ENCODE data around the gene FAM234B.

Gene FAM234B

DNA sequence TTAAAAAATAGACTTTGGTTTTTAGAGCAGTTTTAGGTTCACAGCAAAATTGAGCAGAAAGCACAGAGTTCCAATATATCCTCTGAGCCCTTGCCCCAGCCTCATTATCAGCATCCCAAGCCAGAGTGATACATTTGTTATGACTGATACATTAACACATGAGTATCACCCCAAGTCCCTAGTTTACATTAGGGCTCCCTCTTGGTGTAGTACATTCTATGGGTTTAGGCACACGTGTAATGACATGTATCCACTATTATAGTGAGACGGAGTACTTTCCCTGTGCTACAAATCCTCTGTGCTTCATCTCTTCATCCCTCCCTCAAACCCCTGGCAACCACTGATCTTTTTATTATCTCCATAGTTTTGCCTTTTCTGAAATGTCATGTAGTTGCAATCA is 81.8 kb downstream of the FAM234B start:
- H3K27me3 Mint-ChIP-seq = no peaks in the 10 kb centered on the region
- ATAC-seq = no peak
- no peak overlapping the region for H3K27ac Mint-ChIP-seq

GRCh38 chr12:13126494-13126893 is 82.3 kb downstream of the FAM234B start:
- Mint-ChIP-seq H3K4me3 (no peak overlapping the region), H3K36me3 (no peaks in the 10 kb centered on the region), H3K27me3 (no peaks in the 10 kb centered on the region), H3K27ac (no peak overlapping the region), H3K4me1 (no peaks in the 10 kb centered on the region), H3K9me3 (no peaks in the 10 kb centered on the region)
- ATAC-seq = no peak

More for the DNA sequence above, 81.8 kb downstream of the FAM234B start:
- H3K36me3 Mint-ChIP-seq = no peaks in the 10 kb centered on the region
- H3K4me3 Mint-ChIP-seq = no peak overlapping the region
- H3K4me1 Mint-ChIP-seq = no peaks in the 10 kb centered on the region
- no peaks in the 10 kb centered on the region for H3K9me3 Mint-ChIP-seq

GRCh38 chr12:13127444-13127843 is 83.3 kb downstream of the FAM234B start:
- peaks cover 8% of the 10 kb centered on the region for H3K27me3 Mint-ChIP-seq

GRCh38 chr12:13128291-13128965 is 84.2 kb downstream of the FAM234B start:
- peaks cover 10% of the 10 kb centered on the region for H3K27me3 Mint-ChIP-seq
- ATAC-seq = no peak
- no peaks in the 10 kb centered on the region for H3K4me1 Mint-ChIP-seq
- H3K4me3 Mint-ChIP-seq = no peak overlapping the region
- H3K9me3 Mint-ChIP-seq = no peaks in the 10 kb centered on the region
- H3K36me3 Mint-ChIP-seq = no peaks in the 10 kb centered on the region
- H3K27ac Mint-ChIP-seq = no peak overlapping the region

More at GRCh38 chr12:13127444-13127843, 83.3 kb downstream of the FAM234B start:
- H3K27ac Mint-ChIP-seq = no peak overlapping the region
- ATAC-seq = no peak
- no peaks in the 10 kb centered on the region for H3K4me1 Mint-ChIP-seq
- H3K4me3 Mint-ChIP-seq = no peak overlapping the region
- no peaks in the 10 kb centered on the region for H3K9me3 Mint-ChIP-seq
- H3K36me3 Mint-ChIP-seq = no peaks in the 10 kb centered on the region

- ATAC-seq = no peak
- no peaks in the 10 kb centered on the region for H3K36me3 Mint-ChIP-seq
These were observed 86.8 kb downstream of the FAM234B start for GRCh38 chr12:13130981-13131380.

More at GRCh38 chr12:13130981-13131380, 86.8 kb downstream of the FAM234B start:
- H3K4me1 Mint-ChIP-seq = no peaks in the 10 kb centered on the region
- H3K27ac Mint-ChIP-seq = no peak overlapping the region
- no peaks in the 10 kb centered on the region for H3K9me3 Mint-ChIP-seq
- H3K4me3 Mint-ChIP-seq = no peak overlapping the region
- peaks cover 16% of the 10 kb centered on the region for H3K27me3 Mint-ChIP-seq
